HepG2 (cell line): ENCODE results near the gene PLEKHM2. TPM values are rescaled to one million over a fixed set of nuclear protein-coding genes. Genes with fewer than 3 reads are reported as not detected.

Experiments used
- ARID5B ChIP-seq: IDR thresholded peaks from 2 replicates; pipeline ENCODE4 v1.4.0; 2020; ENCODE audit warnings: mild to moderate bottlenecking, missing genetic modification reagents
- GABPB1 ChIP-seq: IDR thresholded peaks from 2 replicates; pipeline ENCODE4 v1.6.1; 2016; ENCODE audit warnings: mild to moderate bottlenecking, missing genetic modification reagents, moderate library complexity, missing compliant biosample characterization
- HNRNPLL ChIP-seq: fragments of 200-400 bp; formaldehyde crosslinking; IDR thresholded peaks from 2 replicates; pipeline ENCODE4 v1.6.1; 2017; ENCODE audit warnings: mild to moderate bottlenecking, low read depth, low read length; ENCODE audit not compliant: poor library complexity, severe bottlenecking
- IKZF4 ChIP-seq: sonication (generic); formaldehyde crosslinking; IDR thresholded peaks from 2 replicates; pipeline ENCODE4 v1.5.1; 2020; ENCODE audit warnings: borderline replicate concordance, mild to moderate bottlenecking, low read depth, missing genetic modification reagents; ENCODE audit errors: not compliant biosample characterization
- KDM3A ChIP-seq: IDR thresholded peaks from 2 replicates; pipeline ENCODE4 v1.6.1; 2018; ENCODE audit warnings: low read depth, missing compliant biosample characterization
- SALL1 ChIP-seq: sonication (generic); formaldehyde crosslinking; IDR thresholded peaks from 2 replicates; pipeline ENCODE4 v1.8.0; 2022; ENCODE audit warnings: mild to moderate bottlenecking, missing genetic modification reagents
- SAP130 ChIP-seq: IDR thresholded peaks from 2 replicates; pipeline ENCODE4 v1.6.1; 2016; ENCODE audit warnings: low read depth
- TAF1 ChIP-seq: sonication (generic); formaldehyde crosslinking; IDR thresholded peaks from 2 replicates; pipeline ENCODE4 v1.4.0; 2020; ENCODE audit warnings: missing genetic modification reagents
- ZNF225 ChIP-seq: sonication (generic); formaldehyde crosslinking; IDR thresholded peaks from 2 replicates; pipeline ENCODE4 v1.4.0; 2020; ENCODE audit warnings: mild to moderate bottlenecking, missing genetic modification reagents
- polyA plus RNA-seq, 8 experiments: library from polyadenylated mRNA; depleted of rRNA in 3 of 8; stranded (reverse) in 7 of 8; unstranded in 1 of 8; fragments of >200 nt; fragmentation: Illumina TruSeq in 4 of 8; extraction: Trizol in 4 of 8; gene quantifications; 2 replicates each; pipeline versions ENCODE4 v1.2.1 to v1.2.3, GENCODE V29; 2011 to 2016; ENCODE audit warnings: low read depth in 4 of 8, missing spikeins in 1 of 8, mixed read lengths in 1 of 8; ENCODE audit not compliant: insufficient read depth in 1 of 8
- total RNA-seq, 5 experiments: library from RNA; depleted of rRNA; stranded (reverse); fragments of >200 nt; fragmentation: Illumina TruSeq; extraction: Trizol; gene quantifications; 2 replicates each; pipeline ENCODE4 v1.2.3, GENCODE V29; 2016; ENCODE audit warnings: low read depth in 1 of 5
- TF ChIP-seq, protein P1 (sequence below): sonication (generic); formaldehyde crosslinking; conservative IDR thresholded peaks from 2 replicates; pipeline ENCODE4 v1.4.0; 2020; ENCODE audit warnings: missing genetic modification reagents
- TF ChIP-seq, protein P2 (sequence below): sonication (generic); formaldehyde crosslinking; IDR thresholded peaks from 2 replicates; pipeline ENCODE4 v1.5.0; 2020; ENCODE audit warnings: missing genetic modification reagents
- TF ChIP-seq, protein P3 (sequence below): sonication (generic); formaldehyde crosslinking; IDR thresholded peaks from 2 replicates; pipeline ENCODE4 v1.8.0; 2023; ENCODE audit warnings: mild to moderate bottlenecking, missing genetic modification reagents

The PLEKHM2 gene
- total and polyA plus RNA-seq, 2 of the 13 experiments (the other 11 are each of a cell fraction or from before 2014, with no cell fraction given), result 16.5 to 27.3 TPM

GRCh38 chr1:15744122-15744679 is 60.1 kb downstream of the PLEKHM2 start (continued):
- TF ChIP-seq HNRNPLL (no peak), IKZF4 (CRISPR knock-in tag) (no peak), ZNF225 (no peak), SALL1 (CRISPR knock-in tag) (no peak; the same call in 1 of the 2 replicates), GABPB1 (peak; percentile 55; the same call in 1 of the 2 replicates), ARID5B (CRISPR knock-in tag) (peak; percentile 43; the same call in 1 of the 2 replicates), TAF1 (CRISPR knock-in tag) (peak; percentile 42; the same call in 1 of the 2 replicates), KDM3A (CRISPR knock-in tag) (peak; percentile 31; the same call in 1 of the 2 replicates), SAP130 (CRISPR knock-in tag) (peak; percentile 16; the same call in 1 of the 2 replicates)
- TF ChIP-seq, protein P1, sequence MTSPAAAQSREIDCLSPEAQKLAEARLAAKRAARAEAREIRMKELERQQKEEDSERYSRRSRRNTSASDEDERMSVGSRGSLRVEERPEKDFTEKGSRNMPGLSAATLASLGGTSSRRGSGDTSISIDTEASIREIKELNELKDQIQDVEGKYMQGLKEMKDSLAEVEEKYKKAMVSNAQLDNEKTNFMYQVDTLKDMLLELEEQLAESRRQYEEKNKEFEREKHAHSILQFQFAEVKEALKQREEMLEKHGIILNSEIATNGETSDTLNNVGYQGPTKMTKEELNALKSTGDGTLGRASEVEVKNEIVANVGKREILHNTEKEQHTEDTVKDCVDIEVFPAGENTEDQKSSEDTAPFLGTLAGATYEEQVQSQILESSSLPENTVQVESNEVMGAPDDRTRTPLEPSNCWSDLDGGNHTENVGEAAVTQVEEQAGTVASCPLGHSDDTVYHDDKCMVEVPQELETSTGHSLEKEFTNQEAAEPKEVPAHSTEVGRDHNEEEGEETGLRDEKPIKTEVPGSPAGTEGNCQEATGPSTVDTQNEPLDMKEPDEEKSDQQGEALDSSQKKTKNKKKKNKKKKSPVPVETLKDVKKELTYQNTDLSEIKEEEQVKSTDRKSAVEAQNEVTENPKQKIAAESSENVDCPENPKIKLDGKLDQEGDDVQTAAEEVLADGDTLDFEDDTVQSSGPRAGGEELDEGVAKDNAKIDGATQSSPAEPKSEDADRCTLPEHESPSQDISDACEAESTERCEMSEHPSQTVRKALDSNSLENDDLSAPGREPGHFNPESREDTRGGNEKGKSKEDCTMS (CRISPR knock-in tag), result no peak
- TF ChIP-seq, protein P2, sequence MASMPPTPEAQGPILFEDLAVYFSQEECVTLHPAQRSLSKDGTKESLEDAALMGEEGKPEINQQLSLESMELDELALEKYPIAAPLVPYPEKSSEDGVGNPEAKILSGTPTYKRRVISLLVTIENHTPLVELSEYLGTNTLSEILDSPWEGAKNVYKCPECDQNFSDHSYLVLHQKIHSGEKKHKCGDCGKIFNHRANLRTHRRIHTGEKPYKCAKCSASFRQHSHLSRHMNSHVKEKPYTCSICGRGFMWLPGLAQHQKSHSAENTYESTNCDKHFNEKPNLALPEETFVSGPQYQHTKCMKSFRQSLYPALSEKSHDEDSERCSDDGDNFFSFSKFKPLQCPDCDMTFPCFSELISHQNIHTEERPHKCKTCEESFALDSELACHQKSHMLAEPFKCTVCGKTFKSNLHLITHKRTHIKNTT (CRISPR knock-in tag), result no peak
- TF ChIP-seq, protein P3, sequence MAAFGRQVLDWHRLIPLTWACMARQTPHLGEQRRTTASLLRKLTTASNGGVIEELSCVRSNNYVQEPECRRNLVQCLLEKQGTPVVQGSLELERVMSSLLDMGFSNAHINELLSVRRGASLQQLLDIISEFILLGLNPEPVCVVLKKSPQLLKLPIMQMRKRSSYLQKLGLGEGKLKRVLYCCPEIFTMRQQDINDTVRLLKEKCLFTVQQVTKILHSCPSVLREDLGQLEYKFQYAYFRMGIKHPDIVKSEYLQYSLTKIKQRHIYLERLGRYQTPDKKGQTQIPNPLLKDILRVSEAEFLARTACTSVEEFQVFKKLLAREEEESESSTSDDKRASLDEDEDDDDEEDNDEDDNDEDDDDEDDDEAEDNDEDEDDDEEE (CRISPR knock-in tag), result 0 out of 2 replicates have a peak, but pooled peaks have one; percentile 35
